PC-9 (cell line): Measurements from ENCODE around the gene ZNF563. TPM values are rescaled to one million over a fixed set of nuclear protein-coding genes. Genes with fewer than 3 reads are reported as not detected.
"Not testable (repeated sequence)": the region's sequence is repeated elsewhere in the genome, so short reads cannot be mapped to it uniquely, and the experiment has no call there.

Source experiments
- BruUV-seq: library from RNA; stranded (reverse); fragments of 400-500 nt; replicated peaks from 2 replicates; lab custom pipeline; 2021; lab: Mats Ljungman, UMichigan
- CTCF ChIA-PET: fragments of 300-600 bp; sonication (Branson Sonifier 250); formaldehyde crosslinking; loops from one replicate; lab custom pipeline; 2022; ENCODE audit warnings: antibody characterized with exemption; lab: Charles Lee
- POLR2A ChIA-PET: fragments of 300-600 bp; sonication (Branson Sonifier 250); formaldehyde crosslinking; loops from one replicate; lab custom pipeline; 2022; ENCODE audit warnings: antibody characterized with exemption; ENCODE audit not compliant: unreplicated experiment; lab: Charles Lee
- DNase-seq, 2 experiments: peaks; one replicate each; pipeline versions ENCODE4 v3.0.0 to v3.0.0-alpha.2; 2015 to 2022; ENCODE audit warnings: mixed read lengths in 1 of 2
- H2AFZ ChIP-seq: fragments of 200-600 bp; sonication (generic); 2 replicates; pipeline ENCODE4 v1.8.1; 2017; ENCODE audit warnings: antibody characterized with exemption
- H3F3A ChIP-seq: fragments of 200-600 bp; sonication (generic); 2 replicates; pipeline ENCODE4 v1.8.1; 2017; ENCODE audit warnings: antibody characterized with exemption, mild to moderate bottlenecking, low read depth; ENCODE audit not compliant: insufficient read depth
- H3K27ac ChIP-seq: fragments of 200-600 bp; sonication (generic); 2 replicates; pipeline ENCODE4 v1.6.1; 2016; ENCODE audit warnings: mixed run types
- H3K27me3 ChIP-seq: fragments of 200-600 bp; sonication (generic); 2 replicates; pipeline ENCODE4 v1.6.1; 2016; ENCODE audit warnings: low read depth, mixed run types; ENCODE audit not compliant: insufficient read depth
- H3K36me3 ChIP-seq: fragments of 200-600 bp; sonication (generic); 2 replicates; pipeline ENCODE4 v1.6.1; 2016; ENCODE audit warnings: low read depth, mixed run types
- H3K4me1 ChIP-seq: fragments of 200-600 bp; sonication (generic); replicated peaks from 2 replicates; pipeline ENCODE4 v1.6.1; 2016; ENCODE audit warnings: mixed run types; ENCODE audit not compliant: insufficient read depth
- H3K4me2 ChIP-seq: fragments of 200-600 bp; sonication (generic); 2 replicates; pipeline ENCODE4 v1.6.1; 2017; ENCODE audit warnings: mixed run types
- H3K4me3 ChIP-seq: fragments of 200-600 bp; sonication (generic); 2 replicates; pipeline ENCODE4 v1.6.1; 2016; ENCODE audit warnings: mixed run types
- H3K79me2 ChIP-seq: fragments of 200-600 bp; sonication (generic); 2 replicates; pipeline ENCODE4 v1.6.1; 2017; ENCODE audit warnings: low read depth, mixed run types
- H3K9me2 ChIP-seq: fragments of 200-600 bp; sonication (generic); 2 replicates; pipeline ENCODE4 v1.8.1; 2017; ENCODE audit warnings: mild to moderate bottlenecking; ENCODE audit not compliant: insufficient read depth
- H3K9me3 ChIP-seq: fragments of 200-600 bp; sonication (generic); 2 replicates; pipeline ENCODE4 v1.8.1; 2016; ENCODE audit warnings: low read depth; ENCODE audit not compliant: insufficient read depth
- H4K20me1 ChIP-seq: fragments of 200-600 bp; sonication (generic); 2 replicates; pipeline ENCODE4 v1.8.1; 2017; ENCODE audit not compliant: insufficient read depth
- CTCF ChIP-seq: fragments of 200-600 bp; sonication (generic); conservative IDR thresholded peaks from 2 replicates; pipeline ENCODE4 v1.6.1; 2017; ENCODE audit warnings: mixed run types, antibody characterized with exemption, mild to moderate bottlenecking, moderate library complexity
- EZH2 ChIP-seq: fragments of 200-600 bp; sonication (generic); IDR thresholded peaks from 2 replicates; pipeline ENCODE4 v1.8.0; 2017; ENCODE audit warnings: antibody characterized with exemption, low read depth
- intact Hi-C: fragments of 100-400 bp; cut with micrococcal nuclease; formaldehyde crosslinking; loops from one replicate; pipeline ENCODE4 v1.10.0; 2022; ENCODE audit not compliant: unreplicated experiment
- total RNA-seq: library from RNA; stranded (reverse); gene quantifications from 2 replicates; pipeline ENCODE4 v1.2.3, GENCODE V29; 2021

ZNF563 gene
- total RNA-seq, 1 experiment from 2014 or later: 1.8 TPM

DNA sequence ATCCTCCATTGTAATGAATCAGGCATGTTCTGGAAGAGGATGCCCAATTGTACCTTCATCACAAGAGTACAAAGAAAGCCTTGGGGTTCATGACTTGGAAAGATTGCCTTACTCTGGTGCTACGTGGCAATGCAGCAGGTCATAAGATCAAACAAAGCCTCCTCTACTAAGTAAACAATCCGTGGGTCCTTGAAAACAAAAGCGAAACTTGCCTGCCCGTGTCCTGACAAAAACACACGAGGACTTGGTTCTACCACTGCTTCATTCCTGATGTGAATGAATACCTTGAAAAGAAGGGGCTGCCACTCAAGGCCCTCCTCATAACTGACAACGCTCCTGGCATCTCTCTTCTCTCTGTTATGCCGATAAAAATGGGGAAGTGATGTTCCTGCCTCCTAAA lies 18.9 kb downstream of the ZNF563 start:
- ChIA-PET CTCF (no interaction called here), POLR2A (interaction anchor here (0.6 to 0.7 kb wide), 2 partner anchors 51 to 1547 kb away, joined by 13 to 27 read pairs; partner anchors contain the start of gene ZNF442)
- H3K4me1 ChIP-seq: no peaks in the 10 kb centered on the region
- intact Hi-C loops: no loop called here
- no peaks in the 10 kb centered on the region for H3F3A ChIP-seq
- BruUV-seq: no TSS peak
- TF ChIP-seq EZH2 (no peak), CTCF (no peak)
- H3K4me3 ChIP-seq: peak overlapping the region; percentile 29; the same call in 1 of the 2 replicates
- peak overlapping the region; percentile 57 for H3K4me2 ChIP-seq
- no peaks in the 10 kb centered on the region for H3K36me3 ChIP-seq
- no peaks in the 10 kb centered on the region for H4K20me1 ChIP-seq
- DNase-seq: no peak
- H2AFZ ChIP-seq: peak overlapping the region; percentile 72
- H3K27me3 ChIP-seq: no peaks in the 10 kb centered on the region
- H3K9me3 ChIP-seq: peaks cover 16% of the 10 kb centered on the region
- H3K27ac ChIP-seq: no peak overlapping the region
- no peaks in the 10 kb centered on the region for H3K79me2 ChIP-seq
- no peaks in the 10 kb centered on the region for H3K9me2 ChIP-seq

DNA sequence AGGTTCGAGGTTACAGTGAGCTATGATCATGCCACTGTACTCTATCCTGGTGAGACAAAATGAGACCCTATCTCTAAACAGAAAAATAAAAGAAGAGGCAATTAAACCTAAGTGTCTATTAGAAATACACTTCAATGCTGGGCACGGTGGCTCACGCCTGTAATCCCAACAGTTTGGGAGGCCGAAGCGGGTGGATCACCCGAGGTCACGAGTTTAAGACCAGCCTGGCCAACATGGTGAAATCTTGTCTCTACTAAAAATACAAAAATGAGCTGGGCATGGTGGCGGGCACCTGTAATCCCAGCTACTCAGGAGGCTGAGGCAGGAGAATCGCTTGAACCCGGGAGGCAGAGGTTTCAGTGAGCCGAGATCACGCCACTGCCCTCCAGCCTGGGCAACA lies 24.5 kb downstream of the ZNF563 start:
- H4K20me1 ChIP-seq, H3K27me3 ChIP-seq, BruUV-seq, H3K79me2 ChIP-seq, DNase-seq, CTCF ChIA-PET, H2AFZ ChIP-seq, H3K9me3 ChIP-seq, H3K9me2 ChIP-seq, H3K4me2 ChIP-seq, H3K4me3 ChIP-seq, H3K27ac ChIP-seq, POLR2A ChIA-PET, H3K4me1 ChIP-seq, H3F3A ChIP-seq, H3K36me3 ChIP-seq, intact Hi-C loops: not testable (repeated sequence)

GRCh38 chr19:12295191-12295590 lies 38.2 kb downstream of the ZNF563 start:
- H3K4me2 ChIP-seq: peak overlapping the region; percentile 79
- BruUV-seq: no TSS peak
- intact Hi-C loops: loop anchor here (2.0 kb wide), 1 partner anchor 256 kb away; the partner anchor contains the start of gene ZNF564
- H3K9me3 ChIP-seq: no peaks in the 10 kb centered on the region
- no peak for DNase-seq
- H3K36me3 ChIP-seq: no peaks in the 10 kb centered on the region
- CTCF ChIA-PET: no interaction called here
- no peaks in the 10 kb centered on the region for H4K20me1 ChIP-seq
- no peaks in the 10 kb centered on the region for H3K9me2 ChIP-seq
- H3K4me3 ChIP-seq: peak overlapping the region; percentile 67; the same call in 1 of the 2 replicates
- TF ChIP-seq CTCF (no peak), EZH2 (no peak)
- POLR2A ChIA-PET: no interaction called here
- peak overlapping the region; percentile 86; the same call in 1 of the 2 replicates for H2AFZ ChIP-seq
- no peaks in the 10 kb centered on the region for H3K27me3 ChIP-seq
- no peak overlapping the region for H3K27ac ChIP-seq
- no peaks in the 10 kb centered on the region for H3K79me2 ChIP-seq
- no peaks in the 10 kb centered on the region for H3F3A ChIP-seq
- no peaks in the 10 kb centered on the region for H3K4me1 ChIP-seq
